ENCODE results near the gene CTNNA3.

CTNNA3 gene

GRCh38 chr10:67156239-67156638, 539.8 kb downstream of the CTNNA3 start:
- TF ChIP-seq CTCF (IDR thresholded peaks at IDR 0.05; ENCODE audit: borderline replicate concordance, control extremely low read depth, extremely low read depth, insufficient read depth, missing control alignments): no peak
- in situ Hi-C loops (cut with MboI; ENCODE audit: low sequenced_read_pairs, unreplicated experiment): no loop called here
- DNase-seq (ENCODE audit: low spot score): no peak

GRCh38 chr10:67151471-67151870, 544.5 kb downstream of the CTNNA3 start:
- in situ Hi-C loops (cut with MboI; ENCODE audit: low sequenced_read_pairs, unreplicated experiment): no loop called here
- no peak for DNase-seq (ENCODE audit: low spot score)
- TF ChIP-seq CTCF (IDR thresholded peaks at IDR 0.05; ENCODE audit: borderline replicate concordance, control extremely low read depth, extremely low read depth, insufficient read depth, missing control alignments): no peak

DNA sequence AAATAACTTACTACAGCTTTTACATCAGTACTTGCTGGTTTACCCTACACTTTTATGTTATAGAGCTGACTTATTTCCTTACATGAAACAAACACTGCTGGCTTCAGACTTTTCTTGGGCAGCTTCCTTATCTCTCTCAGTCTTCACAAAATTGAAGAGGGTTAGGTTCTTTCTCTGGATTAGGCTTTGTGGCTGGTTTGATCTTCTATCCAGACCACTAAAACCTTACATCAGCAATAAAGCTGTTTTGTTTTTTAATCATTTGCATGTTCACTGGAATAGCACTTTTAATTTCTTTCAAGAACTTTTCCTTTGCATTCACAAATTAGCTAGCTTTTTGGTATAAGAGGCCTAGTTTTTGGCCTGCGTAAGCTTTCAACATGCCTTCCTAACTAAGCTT, 551.5 kb downstream of the CTNNA3 start:
- DNase-seq (ENCODE audit: low spot score): no peak
- in situ Hi-C loops (cut with MboI; ENCODE audit: low sequenced_read_pairs, unreplicated experiment): no loop called here
- TF ChIP-seq CTCF (IDR thresholded peaks at IDR 0.05; ENCODE audit: borderline replicate concordance, control extremely low read depth, extremely low read depth, insufficient read depth, missing control alignments): no peak

DNA sequence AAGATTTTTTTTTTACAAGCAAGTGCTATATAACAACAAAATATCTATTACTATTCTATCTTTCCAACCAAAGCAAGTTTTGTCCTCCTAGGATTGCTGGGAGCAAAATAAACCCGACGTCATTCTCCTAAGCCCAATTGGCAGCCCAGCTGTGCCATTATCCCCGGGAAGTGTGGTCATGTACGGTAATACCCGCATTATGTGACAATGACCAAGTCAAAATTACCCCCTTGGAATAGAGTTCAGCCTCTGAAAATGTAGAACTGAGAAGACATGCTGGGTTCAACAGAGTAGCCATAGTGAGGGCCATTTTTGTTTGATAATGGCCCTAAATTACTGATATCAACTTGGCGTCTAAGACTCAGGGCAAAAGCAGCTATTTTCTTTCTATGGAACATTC, 554.7 kb downstream of the CTNNA3 start:
- TF ChIP-seq CTCF (IDR thresholded peaks at IDR 0.05; ENCODE audit: borderline replicate concordance, control extremely low read depth, extremely low read depth, insufficient read depth, missing control alignments): no peak
- in situ Hi-C loops (cut with MboI; ENCODE audit: low sequenced_read_pairs, unreplicated experiment): no loop called here
- no peak for DNase-seq (ENCODE audit: low spot score)

- no peak for DNase-seq (ENCODE audit: low spot score)
- in situ Hi-C loops (cut with MboI; ENCODE audit: low sequenced_read_pairs, unreplicated experiment): no loop called here
- no peak for TF ChIP-seq CTCF (IDR thresholded peaks at IDR 0.05; ENCODE audit: borderline replicate concordance, control extremely low read depth, extremely low read depth, insufficient read depth, missing control alignments)
Observed at GRCh38 chr10:67140641-67141040, 555.4 kb downstream of the CTNNA3 start.

- no peak for TF ChIP-seq CTCF (IDR thresholded peaks at IDR 0.05; ENCODE audit: borderline replicate concordance, control extremely low read depth, extremely low read depth, insufficient read depth, missing control alignments)
- in situ Hi-C loops (cut with MboI; ENCODE audit: low sequenced_read_pairs, unreplicated experiment): no loop called here
- no peak for DNase-seq (ENCODE audit: low spot score)
Observed at GRCh38 chr10:67127441-67127840, 568.6 kb downstream of the CTNNA3 start.

- in situ Hi-C loops (cut with MboI; ENCODE audit: low sequenced_read_pairs, unreplicated experiment): no loop called here
- no peak for TF ChIP-seq CTCF (IDR thresholded peaks at IDR 0.05; ENCODE audit: borderline replicate concordance, control extremely low read depth, extremely low read depth, insufficient read depth, missing control alignments)
- no peak for DNase-seq (ENCODE audit: low spot score)
Observed at GRCh38 chr10:67119651-67120050, 576.3 kb downstream of the CTNNA3 start.

Data from GM13976 (cell line).